ENCODE results near the gene DNAJC1. TPM values are rescaled to one million over a fixed set of nuclear protein-coding genes. Genes with fewer than 3 reads are reported as not detected.

Gene DNAJC1
- total and polyA plus RNA-seq, 4 donors: 15.2 to 30.4 (median 22.7) TPM

DNA sequence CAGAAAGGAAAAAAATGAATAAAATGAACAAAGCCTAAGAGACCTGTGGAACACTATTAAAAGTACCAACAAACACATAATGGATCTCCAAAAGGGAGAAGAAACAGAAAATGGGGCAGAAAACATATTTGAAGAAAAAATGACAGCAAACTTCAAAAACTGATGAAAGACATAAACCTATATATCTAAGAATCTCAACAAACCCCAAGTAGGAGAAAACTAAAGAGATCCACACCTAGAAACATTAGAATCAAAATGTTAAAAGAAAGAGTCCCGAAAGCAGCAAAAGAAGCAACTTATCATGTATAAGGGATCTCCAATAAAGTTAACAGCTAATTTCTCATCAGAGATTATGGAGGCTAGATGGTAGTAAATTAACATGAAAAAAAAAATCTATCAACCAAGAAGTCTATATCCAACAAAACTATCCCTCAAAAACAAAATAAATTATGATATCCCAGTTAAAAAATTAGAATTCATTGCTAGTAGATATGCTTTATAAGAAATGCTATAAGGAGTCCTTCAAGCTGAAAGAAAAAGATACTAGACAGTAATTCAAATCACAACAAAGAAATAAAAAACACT is 68.0 kb downstream of the DNAJC1 start:
- H3K9me3 ChIP-seq (ENCODE audit: control insufficient read depth, low read length): peaks cover 2% of the 10 kb centered on the region
- DNase-seq: no peak
- intact Hi-C loops (cut with DNase I): no loop called here

DNA sequence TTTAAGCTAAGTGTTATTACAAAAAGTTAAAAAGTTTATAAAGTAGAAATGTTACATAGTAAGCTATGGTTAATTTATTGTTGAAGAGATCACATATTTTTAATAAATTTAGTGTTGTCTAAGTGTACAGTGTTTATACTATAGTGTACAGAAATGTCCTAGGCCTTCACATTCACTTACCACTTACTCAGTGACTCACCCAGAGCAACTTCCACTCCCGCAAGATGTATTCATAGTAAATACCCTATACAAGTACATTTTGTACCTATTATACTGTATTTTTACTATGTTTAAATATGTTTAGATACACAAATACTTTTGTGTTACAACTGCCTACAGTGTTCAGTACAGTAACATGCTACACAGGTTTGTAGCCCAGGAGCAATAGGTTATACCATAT is 69.2 kb downstream of the DNAJC1 start:
- no peaks in the 10 kb centered on the region for H3K4me1 ChIP-seq (ENCODE audit: control insufficient read depth in 1 of 2, insufficient read depth in 2 of 2, low read length in 2 of 2)
- H3K27ac ChIP-seq (ENCODE audit: low read depth in 1 of 2, low read length in 2 of 2): no peak overlapping the region
- H3K27me3 ChIP-seq (ENCODE audit: control insufficient read depth in 1 of 2, insufficient read depth in 2 of 2, low read length in 1 of 2): no peaks in the 10 kb centered on the region
- WGBS, 2 donors: 99 to 100% methylated on average over 1 of the region's 1 CpG
- intact Hi-C loops (cut with DNase I): no loop called here
- DNase-seq: no peak
- no peak for ATAC-seq (ENCODE audit: low FRiP score)
- H3K9me3 ChIP-seq (ENCODE audit: control insufficient read depth, low read length): peaks cover 2% of the 10 kb centered on the region
- H3K36me3 ChIP-seq (ENCODE audit: control insufficient read depth in 1 of 2, insufficient read depth in 2 of 2, low read length in 1 of 2): peaks cover 0 to 2% of the 10 kb centered on the region in 2 donors
- no peak overlapping the region for H3K4me3 ChIP-seq (ENCODE audit: low read length in 2 of 2)

More for the DNA sequence above, 68.0 kb downstream of the DNAJC1 start:
- Histone ChIP-seq H3K36me3 (ENCODE audit: control insufficient read depth in 1 of 2, insufficient read depth in 2 of 2, low read length in 1 of 2) (peaks cover 0 to 2% of the 10 kb centered on the region in 2 donors), H3K27ac (ENCODE audit: low read depth in 1 of 2, low read length in 2 of 2) (no peak overlapping the region), H3K4me1 (ENCODE audit: control insufficient read depth in 1 of 2, insufficient read depth in 2 of 2, low read length in 2 of 2) (no peaks in the 10 kb centered on the region), H3K4me3 (ENCODE audit: low read length in 2 of 2) (no peak overlapping the region), H3K27me3 (ENCODE audit: control insufficient read depth in 1 of 2, insufficient read depth in 2 of 2, low read length in 1 of 2) (no peaks in the 10 kb centered on the region)
- no peak for ATAC-seq (ENCODE audit: low FRiP score)
- WGBS, 2 donors: 99 to 100% methylated on average over 1 of the region's 1 CpG

DNA sequence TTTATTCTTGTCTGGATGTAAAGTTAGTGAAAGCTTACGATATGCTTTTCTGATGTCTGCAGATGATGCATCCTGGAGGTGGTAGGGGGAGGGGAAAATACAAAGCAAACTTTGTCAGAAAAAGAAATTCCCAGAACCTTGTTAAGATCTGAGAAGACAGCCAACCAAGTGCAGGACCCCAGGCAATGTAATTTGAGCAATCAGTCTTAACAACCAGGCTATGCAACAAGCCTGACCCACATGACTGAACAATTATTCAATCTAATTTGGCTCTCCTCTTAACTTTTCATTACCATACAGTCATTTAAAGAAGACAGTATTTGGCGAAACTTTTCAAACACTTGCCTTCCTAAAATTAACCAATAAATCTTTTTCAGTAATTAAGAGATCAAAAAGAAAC is 74.5 kb downstream of the DNAJC1 start:
- ATAC-seq (ENCODE audit: low FRiP score): no peak

DNA sequence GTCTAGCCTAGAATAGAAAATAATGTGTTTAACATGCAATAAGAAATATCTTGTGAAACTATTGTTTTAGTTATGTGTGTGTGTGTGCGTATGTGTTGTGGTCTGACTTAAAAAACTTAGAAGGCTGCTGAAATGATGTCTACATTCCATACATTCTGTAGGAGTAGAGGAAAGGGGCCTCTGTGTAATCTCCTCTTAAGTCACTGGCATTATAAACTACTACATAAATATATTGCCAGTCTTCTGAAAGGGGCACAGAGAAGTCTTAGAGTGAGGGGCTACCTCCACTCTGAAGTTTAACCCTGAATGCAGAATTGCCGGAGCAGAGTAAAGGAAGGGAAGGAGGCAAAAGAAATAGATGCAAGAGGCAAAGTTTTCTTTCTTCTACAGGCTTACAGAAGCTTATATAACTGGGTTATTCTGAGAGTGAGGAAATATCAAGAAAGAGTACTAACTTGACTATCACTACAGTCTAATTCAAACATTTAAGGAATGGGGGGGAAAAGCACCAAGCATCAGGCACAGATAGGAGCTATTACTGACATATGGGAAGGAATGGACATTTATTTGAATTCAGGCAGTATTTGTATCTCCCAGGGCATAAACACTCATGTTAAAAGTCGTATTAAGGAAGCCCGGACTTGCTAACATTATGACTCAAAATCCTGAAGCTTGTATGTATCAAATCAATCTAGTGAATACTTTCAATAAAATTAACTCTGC is 75.7 kb downstream of the DNAJC1 start:
- H3K27ac ChIP-seq (ENCODE audit: low read depth in 1 of 2, low read length in 2 of 2): no peak overlapping the region
- no peaks in the 10 kb centered on the region for H3K27me3 ChIP-seq (ENCODE audit: control insufficient read depth in 1 of 2, insufficient read depth in 2 of 2, low read length in 1 of 2)
- no peaks in the 10 kb centered on the region for H3K4me1 ChIP-seq (ENCODE audit: control insufficient read depth in 1 of 2, insufficient read depth in 2 of 2, low read length in 2 of 2)
- no peaks in the 10 kb centered on the region for H3K36me3 ChIP-seq (ENCODE audit: control insufficient read depth in 1 of 2, insufficient read depth in 2 of 2, low read length in 1 of 2)
- intact Hi-C loops (cut with DNase I): no loop called here
- ATAC-seq (ENCODE audit: low FRiP score) (no peak), DNase-seq (no peak)
- H3K4me3 ChIP-seq (ENCODE audit: low read length in 2 of 2): no peak overlapping the region
- no peaks in the 10 kb centered on the region for H3K9me3 ChIP-seq (ENCODE audit: control insufficient read depth, low read length)
- 62 to 72% methylated on average over 4 of the region's 4 CpGs for WGBS, 2 donors

More for the DNA sequence above, 74.5 kb downstream of the DNAJC1 start:
- intact Hi-C loops (cut with DNase I): no loop called here
- Histone ChIP-seq H3K9me3 (ENCODE audit: control insufficient read depth, low read length) (no peaks in the 10 kb centered on the region), H3K27ac (ENCODE audit: low read depth in 1 of 2, low read length in 2 of 2) (no peak overlapping the region), H3K36me3 (ENCODE audit: control insufficient read depth in 1 of 2, insufficient read depth in 2 of 2, low read length in 1 of 2) (no peaks in the 10 kb centered on the region), H3K4me1 (ENCODE audit: control insufficient read depth in 1 of 2, insufficient read depth in 2 of 2, low read length in 2 of 2) (no peaks in the 10 kb centered on the region), H3K27me3 (ENCODE audit: control insufficient read depth in 1 of 2, insufficient read depth in 2 of 2, low read length in 1 of 2) (no peaks in the 10 kb centered on the region), H3K4me3 (ENCODE audit: low read length in 2 of 2) (no peak overlapping the region)
- DNase-seq: no peak
- WGBS, 2 donors: 94 to 96% methylated on average over 2 of the region's 2 CpGs

DNA sequence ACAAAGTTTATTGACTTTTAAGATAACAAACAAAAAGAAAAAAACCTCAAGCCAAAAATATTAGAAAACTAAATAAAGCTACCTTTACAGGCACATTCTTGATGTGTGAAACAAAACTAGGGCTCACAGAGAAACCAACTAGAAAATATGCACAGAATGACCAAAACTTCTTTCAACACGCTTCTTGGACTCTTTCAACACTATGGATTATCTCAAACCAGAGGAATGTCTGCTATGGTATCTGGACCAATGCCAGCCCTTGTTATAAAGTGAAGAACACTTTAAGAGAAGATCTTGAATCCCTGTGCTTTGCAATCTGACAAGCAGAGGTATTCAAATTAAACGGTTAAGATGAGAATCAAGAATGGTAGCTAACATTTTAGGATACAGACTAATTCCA is 76.6 kb downstream of the DNAJC1 start:
- intact Hi-C loops (cut with DNase I): no loop called here
- 15 to 16% methylated on average over 2 of the region's 2 CpGs for WGBS, 2 donors
- Histone ChIP-seq H3K9me3 (ENCODE audit: control insufficient read depth, low read length) (no peaks in the 10 kb centered on the region), H3K27ac (ENCODE audit: low read depth in 1 of 2, low read length in 2 of 2) (no peak overlapping the region), H3K4me1 (ENCODE audit: control insufficient read depth in 1 of 2, insufficient read depth in 2 of 2, low read length in 2 of 2) (no peaks in the 10 kb centered on the region), H3K27me3 (ENCODE audit: control insufficient read depth in 1 of 2, insufficient read depth in 2 of 2, low read length in 1 of 2) (no peaks in the 10 kb centered on the region), H3K36me3 (ENCODE audit: control insufficient read depth in 1 of 2, insufficient read depth in 2 of 2, low read length in 1 of 2) (no peaks in the 10 kb centered on the region), H3K4me3 (ENCODE audit: low read length in 2 of 2) (no peak overlapping the region)
- DNase-seq (no peak), ATAC-seq (ENCODE audit: low FRiP score) (no peak)

DNA sequence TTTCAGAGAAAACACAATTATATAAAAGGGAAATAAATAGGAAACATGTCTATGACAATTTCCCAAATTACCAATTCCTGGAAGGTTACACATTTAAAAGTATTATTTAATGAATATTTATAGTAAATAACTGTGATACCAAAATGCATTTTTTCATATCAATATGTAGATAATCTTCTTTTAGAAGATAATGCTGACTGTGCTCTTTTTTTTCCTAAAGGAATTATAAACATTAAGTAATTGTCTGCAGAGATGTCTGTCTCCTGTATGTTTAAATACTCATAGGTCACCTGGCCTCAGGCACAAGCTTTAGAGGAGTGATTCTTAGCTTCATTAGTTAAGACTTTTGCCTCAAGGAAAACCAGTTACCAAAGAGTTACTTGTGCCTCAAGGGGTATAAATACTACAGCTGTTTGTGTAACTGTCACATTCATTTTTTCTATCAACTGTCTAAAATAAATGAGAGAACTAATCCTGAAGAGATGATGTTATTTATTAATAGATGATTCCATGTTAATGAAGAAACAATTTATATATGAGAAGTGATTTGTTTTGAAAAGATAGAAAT is 77.1 kb downstream of the DNAJC1 start:
- no peaks in the 10 kb centered on the region for H3K36me3 ChIP-seq (ENCODE audit: control insufficient read depth in 1 of 2, insufficient read depth in 2 of 2, low read length in 1 of 2)
- no peak overlapping the region for H3K27ac ChIP-seq (ENCODE audit: low read depth in 1 of 2, low read length in 2 of 2)
- no peak for ATAC-seq (ENCODE audit: low FRiP score)
- intact Hi-C loops (cut with DNase I): no loop called here
- no peaks in the 10 kb centered on the region for H3K9me3 ChIP-seq (ENCODE audit: control insufficient read depth, low read length)
- H3K4me1 ChIP-seq (ENCODE audit: control insufficient read depth in 1 of 2, insufficient read depth in 2 of 2, low read length in 2 of 2): no peaks in the 10 kb centered on the region
- no peak for DNase-seq
- H3K27me3 ChIP-seq (ENCODE audit: control insufficient read depth in 1 of 2, insufficient read depth in 2 of 2, low read length in 1 of 2): no peaks in the 10 kb centered on the region
- no peak overlapping the region for H3K4me3 ChIP-seq (ENCODE audit: low read length in 2 of 2)

DNA sequence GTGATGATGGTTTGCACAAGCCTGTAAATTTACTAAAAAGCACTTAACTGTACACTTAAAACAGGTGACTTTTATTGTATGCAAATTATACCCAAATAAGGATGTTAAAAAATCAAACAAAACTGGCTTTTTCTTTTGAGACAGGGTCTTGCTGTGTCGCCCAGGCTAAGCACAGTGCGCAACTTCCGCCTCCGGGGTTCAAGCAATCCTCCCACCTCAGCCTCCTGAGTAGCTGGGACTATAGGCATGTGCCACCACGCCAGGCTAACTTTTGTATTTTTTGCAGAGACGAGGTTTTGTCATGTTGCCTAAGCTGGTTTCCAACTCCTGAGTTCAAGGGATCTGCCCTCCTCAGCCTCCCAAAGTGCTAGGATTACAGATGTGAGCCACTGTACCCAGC is 77.7 kb downstream of the DNAJC1 start:
- ATAC-seq (ENCODE audit: low FRiP score) (no peak), DNase-seq (no peak)
- WGBS, 2 donors: 86 to 87% methylated on average over 6 of the region's 6 CpGs
- intact Hi-C loops (cut with DNase I): no loop called here
- Histone ChIP-seq H3K9me3 (ENCODE audit: control insufficient read depth, low read length) (no peaks in the 10 kb centered on the region), H3K4me3 (ENCODE audit: low read length in 2 of 2) (no peak overlapping the region), H3K36me3 (ENCODE audit: control insufficient read depth in 1 of 2, insufficient read depth in 2 of 2, low read length in 1 of 2) (no peaks in the 10 kb centered on the region), H3K4me1 (ENCODE audit: control insufficient read depth in 1 of 2, insufficient read depth in 2 of 2, low read length in 2 of 2) (no peaks in the 10 kb centered on the region), H3K27me3 (ENCODE audit: control insufficient read depth in 1 of 2, insufficient read depth in 2 of 2, low read length in 1 of 2) (no peaks in the 10 kb centered on the region), H3K27ac (ENCODE audit: low read depth in 1 of 2, low read length in 2 of 2) (no peak overlapping the region)

DNA sequence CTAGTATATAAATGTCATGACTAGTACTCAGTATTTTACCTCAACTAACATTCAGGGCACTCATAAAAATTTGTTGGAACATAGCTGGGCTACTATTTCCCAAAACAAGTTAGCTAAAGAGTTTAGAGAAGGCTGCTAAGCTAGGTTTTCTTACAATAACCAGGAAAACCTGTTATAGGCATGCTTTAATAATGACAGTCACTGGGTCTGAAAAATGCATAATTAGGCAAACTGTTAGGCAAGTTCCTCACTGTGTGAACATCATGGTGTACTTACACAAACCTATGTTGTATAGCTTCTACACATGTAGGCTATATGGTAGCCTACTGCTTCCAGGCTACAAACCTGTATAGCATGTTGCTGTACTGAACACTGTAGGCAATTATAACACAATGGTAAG is 79.0 kb downstream of the DNAJC1 start:
- no peaks in the 10 kb centered on the region for H3K9me3 ChIP-seq (ENCODE audit: control insufficient read depth, low read length)
- DNase-seq: no peak
- H3K27ac ChIP-seq (ENCODE audit: low read depth in 1 of 2, low read length in 2 of 2): no peak overlapping the region
- no peaks in the 10 kb centered on the region for H3K27me3 ChIP-seq (ENCODE audit: control insufficient read depth in 1 of 2, insufficient read depth in 2 of 2, low read length in 1 of 2)
- H3K4me1 ChIP-seq (ENCODE audit: control insufficient read depth in 1 of 2, insufficient read depth in 2 of 2, low read length in 2 of 2): no peaks in the 10 kb centered on the region
- intact Hi-C loops (cut with DNase I): no loop called here
- no peak overlapping the region for H3K4me3 ChIP-seq (ENCODE audit: low read length in 2 of 2)
- H3K36me3 ChIP-seq (ENCODE audit: control insufficient read depth in 1 of 2, insufficient read depth in 2 of 2, low read length in 1 of 2): no peaks in the 10 kb centered on the region
- ATAC-seq (ENCODE audit: low FRiP score): no peak

DNA sequence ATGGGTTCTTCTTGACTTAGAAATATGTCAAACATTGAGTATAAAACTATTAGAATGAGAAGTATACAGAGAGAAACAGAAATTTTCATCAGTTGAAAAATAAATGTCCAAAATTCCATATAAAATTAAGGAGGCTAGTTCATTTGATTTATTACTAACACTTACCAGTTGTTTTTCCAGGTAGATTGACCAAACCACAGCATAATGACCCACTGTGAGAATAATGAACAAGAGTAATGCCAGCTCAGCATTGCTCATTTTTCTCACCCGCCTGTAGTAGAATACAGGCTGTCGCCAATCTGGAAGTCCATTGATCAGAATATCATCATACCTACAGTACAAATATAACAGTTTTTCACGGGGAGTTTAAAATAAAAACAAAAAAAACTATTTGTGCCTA is 82.9 kb downstream of the DNAJC1 start:
- ATAC-seq (ENCODE audit: low FRiP score) (no peak), DNase-seq (no peak)
- Histone ChIP-seq H3K27me3 (ENCODE audit: control insufficient read depth in 1 of 2, insufficient read depth in 2 of 2, low read length in 1 of 2) (no peaks in the 10 kb centered on the region), H3K4me3 (ENCODE audit: low read length in 2 of 2) (no peak overlapping the region), H3K36me3 (ENCODE audit: control insufficient read depth in 1 of 2, insufficient read depth in 2 of 2, low read length in 1 of 2) (no peaks in the 10 kb centered on the region), H3K27ac (ENCODE audit: low read depth in 1 of 2, low read length in 2 of 2) (no peak overlapping the region), H3K9me3 (ENCODE audit: control insufficient read depth, low read length) (no peaks in the 10 kb centered on the region), H3K4me1 (ENCODE audit: control insufficient read depth in 1 of 2, insufficient read depth in 2 of 2, low read length in 2 of 2) (no peaks in the 10 kb centered on the region)
- 96 to 98% methylated on average over 3 of the region's 3 CpGs for WGBS, 2 donors
- intact Hi-C loops (cut with DNase I): no loop called here
